ENCODE results near the gene TJP3.

Gene TJP3

DNA sequence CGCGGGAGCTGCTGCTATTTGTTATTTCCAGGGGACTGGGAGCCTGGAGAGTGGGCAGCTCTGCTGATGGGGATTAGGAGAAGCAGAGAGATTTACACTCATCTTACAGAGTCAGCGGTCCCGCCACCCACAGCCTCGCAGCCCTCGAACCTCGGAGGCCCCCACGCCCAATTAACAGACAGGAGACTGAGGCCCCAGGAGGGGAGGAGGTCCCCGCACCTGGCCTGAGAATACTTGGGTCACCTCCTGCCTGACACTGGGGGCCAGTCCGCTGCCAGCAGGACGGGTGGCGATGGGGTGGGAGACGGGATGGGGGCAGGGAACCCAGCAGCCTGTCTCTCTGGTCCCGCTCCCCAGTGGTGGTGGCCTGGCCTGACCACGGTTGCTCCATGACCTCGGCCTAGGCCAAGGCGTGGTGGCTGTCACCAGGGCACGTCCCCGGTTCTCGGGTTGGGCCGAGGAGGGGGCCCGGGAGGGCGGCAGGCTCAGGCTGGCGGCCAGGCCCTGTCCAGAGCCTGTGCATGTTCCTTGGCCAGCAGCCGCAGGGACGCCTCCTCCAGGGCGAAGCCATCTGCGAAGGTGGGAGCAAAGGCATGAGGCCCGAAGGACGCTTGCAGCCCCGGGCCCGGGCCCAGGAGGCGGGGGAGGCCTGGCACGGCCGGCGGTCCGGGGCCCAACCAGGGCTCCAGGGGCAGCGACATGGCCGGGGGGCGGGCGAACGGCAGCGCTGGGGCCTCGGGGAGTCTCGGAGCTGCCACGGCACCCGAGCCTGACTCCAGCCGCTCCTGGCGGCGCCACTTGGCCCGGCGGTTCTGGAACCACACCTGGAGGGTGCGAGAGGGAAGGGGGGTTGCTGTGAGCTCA lies 62.2 kb downstream of the TJP3 start:
- no peak for DNase-seq (ENCODE audit: low read depth)
- no peak overlapping the region for H3K4me3 ChIP-seq (ENCODE audit: low read depth, low read length)
- TF ChIP-seq, protein P1, sequence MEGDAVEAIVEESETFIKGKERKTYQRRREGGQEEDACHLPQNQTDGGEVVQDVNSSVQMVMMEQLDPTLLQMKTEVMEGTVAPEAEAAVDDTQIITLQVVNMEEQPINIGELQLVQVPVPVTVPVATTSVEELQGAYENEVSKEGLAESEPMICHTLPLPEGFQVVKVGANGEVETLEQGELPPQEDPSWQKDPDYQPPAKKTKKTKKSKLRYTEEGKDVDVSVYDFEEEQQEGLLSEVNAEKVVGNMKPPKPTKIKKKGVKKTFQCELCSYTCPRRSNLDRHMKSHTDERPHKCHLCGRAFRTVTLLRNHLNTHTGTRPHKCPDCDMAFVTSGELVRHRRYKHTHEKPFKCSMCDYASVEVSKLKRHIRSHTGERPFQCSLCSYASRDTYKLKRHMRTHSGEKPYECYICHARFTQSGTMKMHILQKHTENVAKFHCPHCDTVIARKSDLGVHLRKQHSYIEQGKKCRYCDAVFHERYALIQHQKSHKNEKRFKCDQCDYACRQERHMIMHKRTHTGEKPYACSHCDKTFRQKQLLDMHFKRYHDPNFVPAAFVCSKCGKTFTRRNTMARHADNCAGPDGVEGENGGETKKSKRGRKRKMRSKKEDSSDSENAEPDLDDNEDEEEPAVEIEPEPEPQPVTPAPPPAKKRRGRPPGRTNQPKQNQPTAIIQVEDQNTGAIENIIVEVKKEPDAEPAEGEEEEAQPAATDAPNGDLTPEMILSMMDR (IDR thresholded peaks at IDR 0.05; ENCODE audit: low read depth, low read length) = no peak
- TF ChIP-seq, protein P2, sequence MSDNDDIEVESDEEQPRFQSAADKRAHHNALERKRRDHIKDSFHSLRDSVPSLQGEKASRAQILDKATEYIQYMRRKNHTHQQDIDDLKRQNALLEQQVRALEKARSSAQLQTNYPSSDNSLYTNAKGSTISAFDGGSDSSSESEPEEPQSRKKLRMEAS (IDR thresholded peaks at IDR 0.05; ENCODE audit: low read depth, low read length) = no peak

DNA sequence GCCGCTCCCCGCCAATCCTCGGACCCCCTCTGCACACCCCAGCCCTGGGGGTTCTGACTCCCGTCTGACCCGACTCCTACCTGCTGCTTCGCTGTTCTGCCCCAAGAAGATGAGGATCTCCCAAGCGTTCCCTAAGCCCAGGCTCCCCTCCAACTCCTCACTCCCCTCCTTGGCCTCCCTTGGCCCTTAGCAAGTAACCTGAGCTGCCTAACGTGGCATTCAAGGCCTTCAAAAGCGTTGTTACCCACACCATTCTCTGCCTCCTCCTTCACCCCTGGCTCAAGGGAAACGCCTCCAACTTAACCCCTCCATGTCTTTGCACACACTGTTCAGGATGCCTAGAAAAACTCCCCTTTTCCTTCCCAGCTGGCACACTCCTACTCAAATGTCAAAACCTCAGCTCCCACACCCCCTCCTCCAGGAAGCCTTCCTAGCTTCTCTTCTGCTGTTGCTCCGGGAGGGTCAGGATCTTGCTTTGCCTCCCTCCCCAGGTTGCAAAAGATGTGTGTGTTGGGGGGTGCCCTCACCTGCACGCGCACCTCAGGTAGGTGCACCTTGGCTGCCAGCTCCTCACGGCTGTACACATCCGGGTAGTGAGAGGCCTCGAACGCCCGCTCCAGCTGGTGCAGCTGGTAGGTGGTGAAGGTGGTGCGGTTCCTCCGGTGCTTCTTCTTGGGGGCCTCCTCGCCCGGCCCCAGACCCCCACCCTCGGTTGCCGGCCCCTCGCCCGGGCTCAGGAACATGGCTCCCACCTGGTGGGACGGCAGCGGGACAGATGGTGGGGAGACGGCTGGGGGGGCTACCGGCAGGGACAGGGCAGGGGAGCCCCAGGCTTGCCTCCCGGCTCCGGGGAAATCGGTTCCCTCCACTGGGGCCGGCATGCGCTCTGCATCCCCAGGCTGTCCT lies 63.1 kb downstream of the TJP3 start:
- H3K4me3 ChIP-seq (ENCODE audit: low read depth, low read length) = no peak overlapping the region
- no peak for DNase-seq (ENCODE audit: low read depth)
- TF ChIP-seq, protein P2 (IDR thresholded peaks at IDR 0.05; ENCODE audit: low read depth, low read length) = no peak
- TF ChIP-seq, protein P1 (IDR thresholded peaks at IDR 0.05; ENCODE audit: low read depth, low read length) = no peak
- no peak for TF ChIP-seq MYC (IDR thresholded peaks at IDR 0.05; ENCODE audit: low read depth, low read length)

DNA sequence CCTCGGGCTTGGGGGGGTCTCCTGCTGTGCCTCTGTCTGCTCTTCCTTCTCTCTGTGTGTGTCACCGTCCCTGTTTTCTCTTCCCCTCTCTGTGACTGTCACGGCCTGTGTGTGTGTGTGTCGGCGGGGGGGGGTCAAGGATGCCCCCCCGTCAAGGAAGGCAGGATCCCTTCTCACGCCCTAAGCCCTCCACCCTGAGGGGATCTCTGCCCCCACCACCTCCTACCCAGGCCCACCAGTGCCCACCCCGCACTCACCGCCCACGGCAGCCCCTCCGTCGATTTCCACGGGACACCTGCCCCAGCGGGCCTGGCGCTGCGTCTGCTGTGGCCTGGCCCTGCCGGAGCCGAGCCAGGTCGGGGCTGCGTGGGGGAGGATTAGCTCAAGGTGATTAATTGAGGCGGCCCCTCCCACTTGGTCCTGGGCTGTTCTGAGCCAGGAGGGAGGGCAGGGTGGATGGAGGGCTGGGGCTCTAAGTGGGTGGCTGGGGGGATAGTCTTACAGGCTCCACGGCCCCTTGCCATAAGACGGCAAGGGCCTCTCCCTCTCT lies 63.8 kb downstream of the TJP3 start, which contains the start of gene RAX2:
Gene RAX2, minus strand, starts transcription at position 323 of the 550 bp plus-strand sequence. CDS start 486 bp downstream, outside the sequence.
- H3K4me3 ChIP-seq (ENCODE audit: low read depth, low read length) = no peak within 1 kb of the TSS
- TF ChIP-seq POLR2A (IDR thresholded peaks at IDR 0.05; ENCODE audit: extremely low read depth, insufficient read length) = no peak
- TF ChIP-seq, protein P2 (IDR thresholded peaks at IDR 0.05; ENCODE audit: low read depth, low read length) = no peak
- no peak for TF ChIP-seq MYC (IDR thresholded peaks at IDR 0.05; ENCODE audit: low read depth, low read length)
- TF ChIP-seq, protein P1 (IDR thresholded peaks at IDR 0.05; ENCODE audit: low read depth, low read length) = no peak
- no peak for DNase-seq (ENCODE audit: low read depth)

DNA sequence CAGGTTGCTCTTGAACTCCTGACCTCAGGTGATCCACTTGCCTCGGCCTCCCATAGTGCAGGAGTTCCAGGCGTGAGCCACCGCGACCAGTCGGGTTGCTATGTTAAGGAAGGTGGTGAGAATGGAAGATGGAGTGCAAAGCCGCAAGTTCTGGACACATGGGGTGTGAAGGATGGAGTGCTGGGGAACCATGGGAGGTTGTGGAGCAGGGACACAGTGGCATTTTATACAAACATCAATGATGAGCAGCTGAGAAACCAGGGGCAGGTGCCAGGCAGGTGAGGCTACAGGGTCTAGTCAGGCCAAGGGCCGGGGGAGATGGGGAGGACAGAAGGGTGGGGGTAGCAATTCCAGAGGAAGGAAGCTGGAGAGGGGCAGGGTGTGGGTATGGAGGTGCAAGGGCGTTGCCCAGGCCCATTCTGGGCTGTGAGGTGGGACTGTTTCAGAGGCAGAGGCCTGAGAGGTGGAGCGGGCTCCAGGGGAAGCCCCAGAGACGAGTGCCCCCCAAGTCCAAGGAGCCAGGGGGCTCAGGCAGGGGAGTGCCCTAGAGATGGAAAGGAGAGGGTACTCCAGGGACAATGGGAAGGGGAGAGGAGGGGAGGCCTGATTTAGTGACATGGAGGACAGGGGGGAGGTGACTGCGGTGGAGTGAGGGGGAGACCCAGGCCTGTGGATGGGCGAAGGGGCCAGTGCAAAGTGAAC lies 65.8 kb downstream of the TJP3 start:
- no peak overlapping the region for H3K4me3 ChIP-seq (ENCODE audit: low read depth, low read length)
- TF ChIP-seq, protein P2 (IDR thresholded peaks at IDR 0.05; ENCODE audit: low read depth, low read length) = no peak
- TF ChIP-seq MYC (IDR thresholded peaks at IDR 0.05; ENCODE audit: low read depth, low read length) = no peak
- TF ChIP-seq POLR2A (IDR thresholded peaks at IDR 0.05; ENCODE audit: extremely low read depth, insufficient read length) = no peak
- TF ChIP-seq, protein P1 (IDR thresholded peaks at IDR 0.05; ENCODE audit: low read depth, low read length) = no peak
- DNase-seq (ENCODE audit: low read depth) = no peak
